ENCODE results near the gene TMPRSS5.
"Not testable (repeated sequence)": the region's sequence is repeated elsewhere in the genome, so short reads cannot be mapped to it uniquely, and the experiment has no call there.

TMPRSS5 gene

DNA sequence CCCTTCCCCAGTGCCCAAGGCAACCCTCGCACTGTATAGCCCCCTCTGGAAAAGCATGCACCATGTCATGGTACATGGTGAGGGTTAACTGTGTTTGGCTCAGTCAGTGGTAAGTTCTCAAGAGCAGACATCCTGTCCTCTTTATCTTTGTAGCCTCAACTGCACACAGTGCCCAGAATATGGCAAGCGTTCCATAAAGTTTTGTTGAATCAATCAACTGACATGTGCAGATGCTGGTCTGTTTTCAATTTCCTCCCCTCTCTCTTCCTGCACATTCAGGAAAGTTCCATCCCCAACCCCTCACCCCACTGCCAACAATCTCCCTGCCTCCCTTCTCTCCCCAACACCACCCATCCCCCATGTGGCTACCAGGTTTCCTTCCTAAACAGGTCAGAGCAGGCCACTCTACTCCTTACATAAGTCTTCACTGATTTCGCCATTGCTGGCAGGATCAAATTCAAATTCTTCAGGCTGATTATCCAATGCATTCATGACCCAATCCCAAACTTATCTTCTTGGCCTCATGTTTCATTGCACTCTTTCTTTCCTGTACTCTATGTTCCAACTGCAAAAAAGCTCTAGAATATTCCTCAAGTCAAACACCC is 15.5 kb upstream of the TMPRSS5 start:
- peak in 1 of 2 donors; percentile 68 for DNase-seq (ENCODE audit: low read depth in 2 of 2)
- TF ChIP-seq, protein P1, sequence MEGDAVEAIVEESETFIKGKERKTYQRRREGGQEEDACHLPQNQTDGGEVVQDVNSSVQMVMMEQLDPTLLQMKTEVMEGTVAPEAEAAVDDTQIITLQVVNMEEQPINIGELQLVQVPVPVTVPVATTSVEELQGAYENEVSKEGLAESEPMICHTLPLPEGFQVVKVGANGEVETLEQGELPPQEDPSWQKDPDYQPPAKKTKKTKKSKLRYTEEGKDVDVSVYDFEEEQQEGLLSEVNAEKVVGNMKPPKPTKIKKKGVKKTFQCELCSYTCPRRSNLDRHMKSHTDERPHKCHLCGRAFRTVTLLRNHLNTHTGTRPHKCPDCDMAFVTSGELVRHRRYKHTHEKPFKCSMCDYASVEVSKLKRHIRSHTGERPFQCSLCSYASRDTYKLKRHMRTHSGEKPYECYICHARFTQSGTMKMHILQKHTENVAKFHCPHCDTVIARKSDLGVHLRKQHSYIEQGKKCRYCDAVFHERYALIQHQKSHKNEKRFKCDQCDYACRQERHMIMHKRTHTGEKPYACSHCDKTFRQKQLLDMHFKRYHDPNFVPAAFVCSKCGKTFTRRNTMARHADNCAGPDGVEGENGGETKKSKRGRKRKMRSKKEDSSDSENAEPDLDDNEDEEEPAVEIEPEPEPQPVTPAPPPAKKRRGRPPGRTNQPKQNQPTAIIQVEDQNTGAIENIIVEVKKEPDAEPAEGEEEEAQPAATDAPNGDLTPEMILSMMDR (IDR thresholded peaks at IDR 0.05; ENCODE audit: low read depth, low read length): no peak
- H3K4me3 ChIP-seq (replicated peaks in 1 of 2; ENCODE audit: low read depth in 2 of 2, low read length in 2 of 2): no peak overlapping the region

GRCh38 chr11:113720478-113720877 is 14.4 kb upstream of the TMPRSS5 start:
- not testable (repeated sequence) for H3K4me3 ChIP-seq (replicated peaks in 1 of 2; ENCODE audit: low read depth in 2 of 2, low read length in 2 of 2); DNase-seq (ENCODE audit: low read depth in 2 of 2)

DNA sequence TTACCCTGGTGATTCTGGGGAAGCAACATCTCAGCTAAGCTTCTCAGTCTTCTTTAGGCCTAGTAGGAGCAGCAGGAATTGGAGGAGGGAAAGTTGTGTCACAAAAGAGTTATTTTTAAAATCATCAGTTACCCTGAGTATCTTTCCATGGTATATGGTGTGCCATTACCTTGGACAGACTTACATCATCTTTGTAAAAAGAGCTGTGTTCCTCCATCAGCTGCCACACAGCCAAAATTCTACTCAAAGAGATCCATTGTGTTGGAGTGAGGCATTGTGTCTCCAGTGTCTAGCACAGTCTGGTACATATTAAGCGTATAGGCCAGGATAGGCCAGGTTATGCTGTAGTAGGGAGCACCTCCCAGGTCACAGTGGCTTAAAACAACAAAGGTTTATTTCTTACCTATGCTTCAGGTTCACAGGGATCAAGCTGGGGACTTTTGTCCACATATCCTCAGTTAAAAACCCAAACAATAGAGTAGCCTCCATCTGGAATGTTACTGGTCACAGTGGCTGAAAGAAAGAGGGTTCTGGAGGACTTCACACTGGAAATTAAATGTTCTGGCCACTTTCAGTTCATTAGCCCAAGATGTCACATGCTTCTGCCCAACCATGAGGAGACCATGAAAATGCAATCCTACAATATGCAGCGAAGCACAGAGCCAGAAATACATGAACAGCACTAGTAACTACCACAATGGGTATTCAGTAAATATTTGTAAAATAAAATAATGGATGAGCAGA is 9.9 kb upstream of the TMPRSS5 start:
- no peak for DNase-seq (ENCODE audit: low read depth in 2 of 2)
- TF ChIP-seq, protein P1 (IDR thresholded peaks at IDR 0.05; ENCODE audit: low read depth, low read length): no peak

DNA sequence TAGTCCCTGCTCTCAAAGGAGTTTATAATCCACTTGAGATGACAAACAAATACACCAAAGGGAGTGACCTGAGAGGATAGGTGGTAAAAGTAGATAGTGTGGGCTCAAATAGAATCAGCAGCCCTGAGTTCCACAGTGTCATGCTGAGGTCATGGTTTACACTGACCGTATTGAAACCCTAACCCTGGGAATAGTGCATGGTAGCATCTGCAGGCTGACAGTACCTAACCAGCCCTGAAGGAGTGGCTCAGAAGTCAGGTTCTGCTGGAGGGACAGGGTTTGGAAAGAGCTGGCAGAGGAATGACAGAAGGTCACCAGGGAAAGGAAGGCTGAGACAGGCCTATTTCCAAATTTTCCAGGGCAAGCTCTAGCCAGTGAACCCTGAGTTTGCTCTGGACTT is 9.2 kb upstream of the TMPRSS5 start:
- no peak overlapping the region for H3K4me3 ChIP-seq (replicated peaks in 1 of 2; ENCODE audit: low read depth in 2 of 2, low read length in 2 of 2)
- TF ChIP-seq, protein P1 (IDR thresholded peaks at IDR 0.05; ENCODE audit: low read depth, low read length): no peak
- no peak for DNase-seq (ENCODE audit: low read depth in 2 of 2)

More for the DNA sequence above, 9.9 kb upstream of the TMPRSS5 start:
- no peak overlapping the region for H3K4me3 ChIP-seq (replicated peaks in 1 of 2; ENCODE audit: low read depth in 2 of 2, low read length in 2 of 2)

GRCh38 chr11:113710989-113711388 is 4.9 kb upstream of the TMPRSS5 start:
- DNase-seq (ENCODE audit: low read depth in 2 of 2): no peak
- TF ChIP-seq, protein P1 (IDR thresholded peaks at IDR 0.05; ENCODE audit: low read depth, low read length): no peak
- no peak overlapping the region for H3K4me3 ChIP-seq (replicated peaks in 1 of 2; ENCODE audit: low read depth in 2 of 2, low read length in 2 of 2)

DNA sequence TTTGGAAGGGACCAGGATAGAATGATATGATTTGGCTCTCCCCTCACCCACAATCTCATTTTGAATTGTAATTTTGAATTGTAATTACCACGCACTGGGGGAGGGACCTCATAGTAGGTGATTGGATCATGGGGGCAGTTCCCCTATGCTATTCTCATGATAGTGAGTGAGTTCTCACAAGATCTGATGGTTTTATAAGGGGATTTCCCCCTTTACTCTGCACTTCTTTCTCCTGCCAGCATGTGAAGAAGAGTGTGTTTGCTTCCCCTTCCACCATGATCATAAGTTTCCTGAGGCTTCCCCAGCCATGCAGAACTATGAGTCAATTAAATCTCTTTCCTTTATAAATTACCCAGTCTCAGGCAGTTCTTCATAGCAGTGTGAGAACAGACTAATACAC is 2.6 kb downstream of the TMPRSS5 start:
- not testable (repeated sequence) for DNase-seq (ENCODE audit: low read depth in 2 of 2); H3K4me3 ChIP-seq (replicated peaks in 1 of 2; ENCODE audit: low read depth in 2 of 2, low read length in 2 of 2)

- H3K4me3 ChIP-seq (replicated peaks in 1 of 2; ENCODE audit: low read depth in 2 of 2, low read length in 2 of 2): no peak overlapping the region
- TF ChIP-seq, protein P1 (IDR thresholded peaks at IDR 0.05; ENCODE audit: low read depth, low read length): no peak
- no peak for DNase-seq (ENCODE audit: low read depth in 2 of 2)
Observed at GRCh38 chr11:113701491-113701890, 4.6 kb downstream of the TMPRSS5 start.

DNA sequence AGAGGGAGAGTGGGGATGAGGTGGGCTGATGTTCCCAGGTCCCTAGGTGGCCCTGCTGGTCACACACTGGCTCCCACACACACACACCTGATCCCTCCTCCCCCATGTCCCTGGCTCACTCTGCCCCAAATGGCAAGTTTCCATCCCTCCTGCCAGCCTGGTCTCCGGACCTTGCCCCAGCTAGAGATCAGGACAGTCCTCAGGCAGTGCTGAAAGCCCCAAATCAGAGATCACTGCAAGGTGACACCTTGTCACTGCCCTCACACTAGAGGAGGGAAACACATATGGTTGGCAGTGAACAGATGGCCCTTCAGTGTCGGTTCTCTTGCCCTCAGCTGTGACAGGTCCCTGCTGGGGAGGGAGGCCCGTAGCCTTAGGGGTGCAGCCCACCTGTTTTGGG is 7.6 kb downstream of the TMPRSS5 start:
- no peak for DNase-seq (ENCODE audit: low read depth in 2 of 2)
- TF ChIP-seq, protein P1 (IDR thresholded peaks at IDR 0.05; ENCODE audit: low read depth, low read length): no peak
- H3K4me3 ChIP-seq (replicated peaks in 1 of 2; ENCODE audit: low read depth in 2 of 2, low read length in 2 of 2): no peak overlapping the region

All from cardiac fibroblast (primary cell).